Adipocyte (in vitro differentiated cells): ENCODE data around the gene EMILIN3.

ENCODE experiments used
- DNase-seq: peaks from one replicate; pipeline ENCODE4 v3.0.0-alpha.2; 2015; ENCODE audit warnings: low read depth
- H3K27me3 ChIP-seq: replicated peaks from 2 replicates; pipeline ENCODE4 v1.7.0; 2013; ENCODE audit warnings: mild to moderate bottlenecking, low read length, moderate library complexity; ENCODE audit not compliant: control insufficient read depth, insufficient read depth
- H3K36me3 ChIP-seq: 2 replicates; pipeline ENCODE4 v1.7.0; 2013; ENCODE audit warnings: low read length, mild to moderate bottlenecking, moderate library complexity; ENCODE audit not compliant: control insufficient read depth, insufficient read depth, severe bottlenecking
- H3K4me1 ChIP-seq: 2 replicates; pipeline ENCODE4 v1.7.0; 2013; ENCODE audit warnings: mild to moderate bottlenecking, low read length, moderate library complexity; ENCODE audit not compliant: control insufficient read depth, insufficient read depth
- H3K4me3 ChIP-seq: 2 replicates; pipeline ENCODE4 v1.7.0; 2013; ENCODE audit warnings: mild to moderate bottlenecking, low read length, moderate library complexity
- H3K9ac ChIP-seq: 2 replicates; pipeline ENCODE4 v1.7.0; 2013; ENCODE audit warnings: mild to moderate bottlenecking, low read length, moderate library complexity
- H3K9me3 ChIP-seq: 2 replicates; pipeline ENCODE4 v1.7.0; 2013; ENCODE audit warnings: mild to moderate bottlenecking, low read length, moderate library complexity; ENCODE audit not compliant: control insufficient read depth

EMILIN3 gene

DNA sequence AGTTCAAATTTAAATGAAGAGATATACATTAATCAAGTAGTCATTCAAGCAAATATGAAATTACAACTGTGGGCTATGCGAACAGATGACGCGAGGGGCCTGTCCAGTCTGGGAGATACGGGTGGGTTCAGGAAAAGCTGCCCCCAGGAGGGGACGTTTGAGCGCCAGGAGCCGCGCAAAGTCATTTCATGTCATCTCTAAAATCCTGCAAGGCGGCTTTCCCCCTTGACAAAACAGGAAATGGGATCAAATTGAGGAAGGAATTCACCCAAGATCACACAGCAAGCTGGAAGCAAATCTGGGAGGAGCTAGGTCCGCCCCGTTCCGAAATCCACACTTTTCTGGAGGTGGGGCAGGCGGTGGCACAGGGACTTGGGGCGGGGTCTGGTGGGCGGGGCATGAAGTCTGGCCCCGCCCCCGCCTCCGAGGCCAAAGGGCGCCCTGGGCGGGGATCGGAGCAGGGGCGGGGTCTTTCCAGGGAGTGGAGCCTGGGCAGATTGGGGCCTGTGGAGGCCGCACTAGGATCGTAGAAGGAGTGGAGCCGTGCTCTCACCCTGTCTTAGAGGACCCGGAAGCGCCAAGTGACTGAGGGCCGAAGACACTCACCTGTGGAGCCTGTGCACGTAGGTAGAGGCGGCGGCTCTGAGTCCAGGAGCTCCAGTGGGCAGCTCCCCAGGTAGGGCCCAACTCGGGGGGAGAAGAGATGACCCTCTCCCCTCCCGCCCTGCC is 26.1 kb downstream of the EMILIN3 start, which contains the start of gene LPIN3:
Gene LPIN3 (plus strand): TSS at position 495 of the 729 bp plus-strand sequence. CDS start 4,983 bp downstream, outside the sequence.
- Histone ChIP-seq H3K4me1 (peaks cover 30% of the 10 kb centered on the region), H3K27me3 (no peaks in the 10 kb centered on the region), H3K36me3 (peaks cover 6% of the 10 kb centered on the region), H3K9ac (peak within 1 kb of the TSS; percentile 85), H3K9me3 (no peaks in the 10 kb centered on the region), H3K4me3 (peak within 1 kb of the TSS; percentile 77)
- peak; percentile 78 for DNase-seq

DNA sequence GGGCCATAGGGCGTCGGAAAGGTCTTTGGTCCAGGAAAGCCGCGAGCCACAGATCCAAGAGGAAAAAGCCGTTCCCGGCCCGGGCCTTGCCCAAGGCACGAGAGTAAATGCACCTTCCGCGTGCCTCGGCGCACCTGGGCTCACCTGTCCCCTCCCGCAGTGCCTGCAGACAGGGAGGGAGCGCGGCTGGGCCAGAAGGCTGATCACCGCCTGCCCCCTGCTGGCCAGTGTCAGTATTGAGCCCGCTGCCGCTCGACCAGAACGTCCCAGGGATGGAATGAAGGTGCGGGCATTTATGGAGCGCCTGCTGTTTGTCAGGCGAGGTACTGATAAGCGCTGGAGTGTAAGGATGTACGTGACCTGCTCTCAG is 26.7 kb downstream of the EMILIN3 start:
- DNase-seq: peak; percentile 86
- Histone ChIP-seq H3K9ac (peak overlapping the region; percentile 85), H3K4me1 (peaks cover 30% of the 10 kb centered on the region), H3K36me3 (peaks cover 2% of the 10 kb centered on the region), H3K27me3 (no peaks in the 10 kb centered on the region), H3K4me3 (peak overlapping the region; percentile 77), H3K9me3 (no peaks in the 10 kb centered on the region)

DNA sequence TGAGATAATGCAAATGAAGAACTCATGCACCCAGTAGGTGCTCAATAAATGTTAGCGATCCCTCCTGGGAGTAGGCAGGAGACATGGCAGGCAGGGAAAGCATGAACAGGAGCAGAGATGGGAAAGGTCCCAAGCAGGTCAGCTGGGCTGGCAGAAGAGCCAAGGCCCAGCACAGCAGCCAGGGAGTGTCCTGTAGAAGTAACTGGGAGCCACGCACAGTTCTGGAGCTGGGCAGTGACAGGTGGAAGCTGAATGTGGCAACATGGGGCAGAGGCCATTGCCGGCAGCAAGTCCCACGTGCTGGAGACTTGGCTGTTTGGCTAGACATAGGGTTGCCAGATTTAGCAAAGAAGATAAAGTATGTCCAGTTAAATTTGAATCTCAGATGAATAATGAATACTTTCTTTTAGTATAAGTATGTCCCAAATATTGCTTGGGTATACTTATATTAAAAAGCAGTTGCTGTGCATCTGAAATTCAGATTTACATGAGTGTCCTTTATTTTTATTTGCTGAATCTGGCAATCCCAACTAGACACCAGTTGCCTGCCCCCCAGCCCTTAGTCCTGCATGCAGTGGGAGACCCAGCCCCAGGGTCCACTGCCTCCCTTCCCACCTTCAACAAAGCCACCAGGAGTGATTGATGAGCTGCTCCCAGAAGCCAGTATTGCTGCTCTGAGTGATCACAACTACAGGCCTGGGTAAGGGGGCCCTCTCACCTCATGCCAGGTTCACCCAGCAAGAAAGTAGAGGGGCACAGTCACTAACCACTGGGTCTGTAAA is 29.7 kb downstream of the EMILIN3 start:
- Histone ChIP-seq H3K9ac (no peak overlapping the region), H3K36me3 (no peaks in the 10 kb centered on the region), H3K9me3 (no peaks in the 10 kb centered on the region), H3K27me3 (no peaks in the 10 kb centered on the region), H3K4me3 (no peak overlapping the region), H3K4me1 (peaks cover 22% of the 10 kb centered on the region)
- DNase-seq: no peak

DNA sequence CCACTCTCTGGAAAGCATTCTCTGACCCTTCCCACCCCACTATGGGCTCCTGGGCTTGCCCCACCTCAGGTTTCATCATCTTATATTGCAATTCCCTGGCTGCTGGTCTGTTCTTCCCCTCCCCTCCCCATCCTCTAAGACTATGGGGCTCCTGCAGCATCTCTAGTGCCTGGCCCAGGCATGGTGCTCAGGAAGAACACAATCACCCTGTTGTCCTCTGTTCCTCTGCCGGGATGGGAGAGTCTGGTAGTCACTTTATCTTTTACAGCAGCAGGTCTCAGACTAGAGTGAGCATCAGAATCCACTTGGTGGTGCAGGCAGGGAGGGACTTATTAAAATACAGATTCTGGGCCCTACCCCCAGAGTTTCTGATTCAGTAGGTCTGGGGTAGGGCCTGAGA is 31.0 kb downstream of the EMILIN3 start:
- Histone ChIP-seq H3K27me3 (no peaks in the 10 kb centered on the region), H3K4me1 (peaks cover 13% of the 10 kb centered on the region), H3K9ac (no peak overlapping the region), H3K36me3 (no peaks in the 10 kb centered on the region), H3K4me3 (no peak overlapping the region), H3K9me3 (no peaks in the 10 kb centered on the region)
- DNase-seq: no peak

DNA sequence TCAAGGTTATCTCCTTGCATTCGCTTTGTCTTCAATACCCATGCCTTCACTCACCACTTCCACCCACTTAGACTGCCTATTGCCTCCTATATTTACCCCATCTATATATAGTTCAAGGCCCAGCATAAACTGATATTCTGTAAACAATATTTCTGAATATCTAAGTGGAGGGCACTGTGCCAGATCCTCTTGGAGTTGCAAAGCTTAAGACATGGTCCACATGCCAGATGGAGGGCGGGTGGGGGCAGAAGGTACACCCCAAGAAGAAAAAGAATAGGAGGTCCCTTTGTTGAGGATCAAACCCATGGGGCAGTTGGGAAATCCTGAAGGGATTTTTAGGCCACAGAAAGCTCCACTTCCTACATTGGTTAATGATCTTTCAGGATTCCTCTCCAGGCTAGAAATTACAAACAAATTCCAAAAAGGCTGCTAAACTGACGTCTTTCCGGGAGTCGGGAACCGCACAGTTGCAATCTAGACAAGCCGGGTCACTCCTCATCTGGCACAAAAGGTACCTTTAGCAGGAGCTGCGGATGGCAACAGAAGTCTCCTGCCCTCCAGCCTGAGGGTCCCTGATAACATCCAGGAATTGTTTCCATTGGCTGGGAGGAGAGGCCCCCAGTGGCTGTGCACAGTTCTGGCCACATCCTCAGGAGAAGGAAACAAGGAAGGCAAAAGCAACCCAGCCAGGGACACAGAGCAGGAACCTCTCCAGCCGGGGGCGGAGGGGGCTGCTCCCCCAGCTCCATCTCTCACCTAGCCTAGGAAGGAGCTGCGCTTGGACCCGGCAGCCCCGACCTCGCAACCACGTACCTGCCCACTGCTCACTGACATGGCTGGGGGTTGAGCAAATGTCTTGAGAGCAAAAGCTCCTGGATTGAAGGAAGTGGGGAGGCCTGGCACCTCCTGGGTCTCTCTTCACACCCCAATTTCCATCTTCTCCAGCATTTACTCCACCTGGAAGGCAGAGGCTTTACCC is 31.9 kb downstream of the EMILIN3 start:
- Histone ChIP-seq H3K4me3 (no peak overlapping the region), H3K9me3 (no peaks in the 10 kb centered on the region), H3K9ac (no peak overlapping the region), H3K27me3 (no peaks in the 10 kb centered on the region), H3K4me1 (peaks cover 16% of the 10 kb centered on the region), H3K36me3 (no peaks in the 10 kb centered on the region)
- DNase-seq: no peak

DNA sequence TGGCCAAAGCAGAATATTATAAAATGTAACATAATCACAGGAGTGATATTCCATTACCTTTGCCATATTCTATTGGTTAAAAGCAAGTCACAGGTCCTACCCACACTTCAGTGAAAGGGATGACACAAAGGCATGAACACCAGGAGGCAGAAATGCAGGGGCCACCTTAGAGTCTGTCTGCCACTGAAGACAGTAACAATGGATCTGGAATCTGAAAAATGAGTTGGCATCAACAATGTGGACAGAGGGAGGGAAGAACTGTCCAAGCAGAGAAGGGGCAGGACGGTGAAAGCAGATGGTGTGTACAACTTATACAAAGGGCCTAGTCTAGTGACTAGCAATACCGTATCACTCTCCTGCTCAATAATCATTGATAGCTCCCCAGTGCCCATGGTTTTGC is 32.6 kb downstream of the EMILIN3 start:
- Histone ChIP-seq H3K27me3 (no peaks in the 10 kb centered on the region), H3K36me3 (no peaks in the 10 kb centered on the region), H3K9ac (no peak overlapping the region), H3K4me1 (peaks cover 15% of the 10 kb centered on the region), H3K9me3 (no peaks in the 10 kb centered on the region), H3K4me3 (no peak overlapping the region)
- DNase-seq: no peak

DNA sequence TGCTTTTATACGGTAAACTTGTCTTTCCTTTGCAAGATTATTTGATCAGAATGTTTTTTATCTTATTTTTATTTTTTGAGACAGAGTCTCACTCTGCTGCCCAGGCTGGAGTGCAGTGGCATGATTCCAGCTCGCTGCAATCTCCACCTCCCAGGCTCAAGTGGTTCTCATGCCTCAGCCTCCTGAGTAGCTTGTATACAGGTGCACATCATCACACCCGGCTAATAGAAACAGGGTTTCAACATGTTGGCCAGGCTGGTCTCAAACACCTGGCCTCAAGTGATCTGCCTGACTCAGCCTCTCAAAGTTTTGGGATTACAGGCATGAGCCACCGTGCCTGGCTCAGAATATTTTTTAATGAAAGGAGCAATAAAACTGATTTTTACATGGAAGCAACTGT is 34.9 kb downstream of the EMILIN3 start:
- Histone ChIP-seq H3K9me3 (no peaks in the 10 kb centered on the region), H3K4me1 (peaks cover 20% of the 10 kb centered on the region), H3K36me3 (no peaks in the 10 kb centered on the region), H3K9ac (no peak overlapping the region), H3K4me3 (no peak overlapping the region), H3K27me3 (no peaks in the 10 kb centered on the region)
- no peak for DNase-seq

DNA sequence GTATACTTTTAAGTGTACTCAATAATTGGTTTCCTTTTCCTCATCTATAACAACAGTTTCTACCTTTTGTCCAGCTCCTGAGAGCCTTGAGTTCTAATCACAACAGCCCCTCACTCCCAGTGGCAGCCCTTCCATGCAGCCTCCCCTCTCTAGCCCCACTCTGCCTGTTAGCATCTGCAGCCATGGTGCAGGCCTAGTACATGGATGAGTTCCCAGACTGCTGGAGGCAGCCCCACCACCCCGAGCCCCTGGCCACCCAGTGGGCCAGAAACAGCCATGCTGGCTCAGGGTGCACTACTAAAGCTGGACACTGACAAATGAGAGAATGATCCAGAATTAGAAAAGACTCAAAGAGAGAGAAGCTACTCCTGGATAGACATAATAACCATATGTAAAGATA is 35.7 kb downstream of the EMILIN3 start:
- Histone ChIP-seq H3K27me3 (no peaks in the 10 kb centered on the region), H3K9ac (no peak overlapping the region)

DNA sequence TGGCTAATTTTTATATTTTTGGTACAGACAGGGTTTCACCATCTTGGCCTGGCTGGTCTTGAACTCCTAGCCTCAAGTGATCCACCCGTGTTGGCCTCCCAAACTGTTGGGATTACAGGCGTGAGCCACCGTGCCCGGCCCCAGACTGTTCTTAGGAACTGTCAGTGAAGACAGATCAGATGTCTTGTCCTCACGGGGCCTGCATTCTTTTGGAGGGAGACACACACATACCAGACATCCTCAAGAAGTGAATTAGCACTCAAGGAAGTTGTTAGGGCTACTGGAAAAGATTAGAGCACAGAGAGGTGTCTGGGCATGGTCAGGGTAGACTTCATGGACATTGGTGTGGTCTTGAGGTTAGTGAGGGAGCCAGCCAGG is 36.3 kb downstream of the EMILIN3 start:
- peak; percentile 38 for DNase-seq
- Histone ChIP-seq H3K9ac (peak overlapping the region; percentile 78), H3K4me1 (peaks cover 20% of the 10 kb centered on the region), H3K27me3 (no peaks in the 10 kb centered on the region), H3K9me3 (no peaks in the 10 kb centered on the region), H3K4me3 (no peak overlapping the region), H3K36me3 (no peaks in the 10 kb centered on the region)

More for the DNA sequence above, 35.7 kb downstream of the EMILIN3 start:
- DNase-seq: no peak
- H3K9me3 ChIP-seq: no peaks in the 10 kb centered on the region
- H3K36me3 ChIP-seq: no peaks in the 10 kb centered on the region
- H3K4me3 ChIP-seq: no peak overlapping the region
- H3K4me1 ChIP-seq: peaks cover 20% of the 10 kb centered on the region

DNA sequence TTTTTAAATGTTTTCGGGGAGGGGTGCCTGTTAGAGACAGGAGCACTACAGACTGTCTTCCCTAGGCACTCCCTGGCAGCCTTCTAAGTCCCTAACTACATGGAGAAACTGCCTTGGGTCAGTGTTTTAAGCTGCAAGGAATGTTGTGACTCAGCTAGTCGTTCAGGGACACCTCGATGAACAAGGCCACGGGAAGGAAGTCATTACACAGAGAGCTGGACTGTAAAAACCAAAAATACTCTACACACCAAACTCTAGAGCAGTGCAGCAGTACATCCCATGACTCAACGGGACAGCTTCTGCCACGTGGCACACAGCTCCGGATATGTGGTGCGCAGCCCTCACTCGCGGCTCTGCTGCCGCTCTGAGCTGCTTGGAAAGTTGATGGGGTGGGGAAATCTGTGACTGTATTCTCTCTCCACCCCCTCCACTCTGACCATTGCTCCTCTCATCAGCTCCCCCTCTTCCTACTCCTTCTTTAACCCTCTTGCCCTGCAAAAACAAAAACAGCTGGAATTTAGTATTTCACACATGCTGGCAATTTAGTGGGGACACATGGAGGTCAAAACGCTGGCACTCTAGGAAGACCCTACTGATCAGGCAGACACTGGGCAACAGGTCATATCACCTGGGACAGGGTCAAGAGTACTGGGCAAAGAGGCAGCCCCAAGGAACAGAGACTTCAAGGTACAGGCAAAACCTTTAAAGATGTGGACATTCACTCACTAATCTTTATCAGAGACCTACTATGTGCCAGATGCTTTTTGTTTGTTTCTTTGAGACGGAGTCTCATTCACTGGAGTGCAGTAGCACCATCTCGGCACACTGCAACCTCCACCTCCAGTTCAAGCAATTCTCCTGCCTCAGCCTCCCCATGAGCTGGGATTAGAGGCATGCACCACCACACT is 36.9 kb downstream of the EMILIN3 start:
- Histone ChIP-seq H3K4me3 (peak overlapping the region; percentile 66), H3K4me1 (peaks cover 20% of the 10 kb centered on the region)

More for the DNA sequence above, 36.9 kb downstream of the EMILIN3 start:
- Histone ChIP-seq H3K27me3 (no peaks in the 10 kb centered on the region), H3K9ac (peak overlapping the region; percentile 78), H3K9me3 (no peaks in the 10 kb centered on the region), H3K36me3 (no peaks in the 10 kb centered on the region)
- DNase-seq: peak; percentile 93
